PFSK-1 (cell line): Measurements from ENCODE around the gene S100G.

Experiments used
- FOXP2 ChIP-seq: optimal IDR thresholded peaks from 2 replicates; pipeline ENCODE3; 2011; ENCODE audit warnings: borderline replicate concordance, control low read depth, inconsistent platforms; ENCODE audit not compliant: insufficient read depth; ENCODE audit errors: extremely low read length, extremely low read depth
- POLR2AphosphoS5 ChIP-seq: IDR thresholded peaks from 2 replicates; pipeline ENCODE4 v1.6.1; 2012; ENCODE audit warnings: low read depth, mild to moderate bottlenecking, control low read depth, low read length, moderate library complexity
- SIN3A ChIP-seq: IDR thresholded peaks from 2 replicates; pipeline ENCODE4 v1.6.1; 2012; ENCODE audit warnings: mild to moderate bottlenecking, low read length, moderate library complexity, borderline replicate concordance; ENCODE audit not compliant: insufficient read depth
- TAF1 ChIP-seq: IDR thresholded peaks from 2 replicates; pipeline ENCODE4 v1.6.1; 2012; ENCODE audit warnings: low read length, control low read depth, borderline replicate concordance; ENCODE audit not compliant: insufficient read depth
- TF ChIP-seq, protein P1 (sequence below), 2 experiments: IDR thresholded peaks; 2 replicates each; pipeline versions ENCODE4 v1.6.1 to v1.8.0; 2011 to 2012; ENCODE audit warnings: low read depth in 2 of 2, low read length in 2 of 2, control low read depth in 1 of 2, inconsistent platforms in 1 of 2, mild to moderate bottlenecking in 1 of 2, moderate library complexity in 1 of 2; ENCODE audit not compliant: insufficient read depth in 1 of 2

S100G gene

DNA sequence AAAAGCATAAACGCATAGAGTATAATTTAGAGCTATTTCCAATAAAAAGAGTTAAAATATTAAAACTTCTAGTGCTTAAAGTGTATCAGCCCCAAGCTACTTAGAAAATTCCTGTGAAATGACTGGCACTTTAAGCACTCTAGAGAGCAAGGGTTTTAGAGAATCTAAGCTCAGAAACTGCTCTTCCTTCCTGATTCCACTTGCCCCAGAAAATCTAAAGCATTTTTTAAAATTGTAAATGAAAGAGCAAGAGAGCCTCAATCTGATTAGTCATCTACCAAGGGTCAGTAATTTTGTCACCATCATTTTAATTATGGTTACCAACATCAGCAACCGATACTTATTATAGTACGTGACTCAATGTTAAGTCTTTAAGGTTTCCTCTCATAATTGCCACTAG lies 37.6 kb downstream of the S100G start:
- TF ChIP-seq POLR2AphosphoS5: no peak
- no peak for TF ChIP-seq FOXP2
- no peak for TF ChIP-seq SIN3A
- TF ChIP-seq, protein P1, sequence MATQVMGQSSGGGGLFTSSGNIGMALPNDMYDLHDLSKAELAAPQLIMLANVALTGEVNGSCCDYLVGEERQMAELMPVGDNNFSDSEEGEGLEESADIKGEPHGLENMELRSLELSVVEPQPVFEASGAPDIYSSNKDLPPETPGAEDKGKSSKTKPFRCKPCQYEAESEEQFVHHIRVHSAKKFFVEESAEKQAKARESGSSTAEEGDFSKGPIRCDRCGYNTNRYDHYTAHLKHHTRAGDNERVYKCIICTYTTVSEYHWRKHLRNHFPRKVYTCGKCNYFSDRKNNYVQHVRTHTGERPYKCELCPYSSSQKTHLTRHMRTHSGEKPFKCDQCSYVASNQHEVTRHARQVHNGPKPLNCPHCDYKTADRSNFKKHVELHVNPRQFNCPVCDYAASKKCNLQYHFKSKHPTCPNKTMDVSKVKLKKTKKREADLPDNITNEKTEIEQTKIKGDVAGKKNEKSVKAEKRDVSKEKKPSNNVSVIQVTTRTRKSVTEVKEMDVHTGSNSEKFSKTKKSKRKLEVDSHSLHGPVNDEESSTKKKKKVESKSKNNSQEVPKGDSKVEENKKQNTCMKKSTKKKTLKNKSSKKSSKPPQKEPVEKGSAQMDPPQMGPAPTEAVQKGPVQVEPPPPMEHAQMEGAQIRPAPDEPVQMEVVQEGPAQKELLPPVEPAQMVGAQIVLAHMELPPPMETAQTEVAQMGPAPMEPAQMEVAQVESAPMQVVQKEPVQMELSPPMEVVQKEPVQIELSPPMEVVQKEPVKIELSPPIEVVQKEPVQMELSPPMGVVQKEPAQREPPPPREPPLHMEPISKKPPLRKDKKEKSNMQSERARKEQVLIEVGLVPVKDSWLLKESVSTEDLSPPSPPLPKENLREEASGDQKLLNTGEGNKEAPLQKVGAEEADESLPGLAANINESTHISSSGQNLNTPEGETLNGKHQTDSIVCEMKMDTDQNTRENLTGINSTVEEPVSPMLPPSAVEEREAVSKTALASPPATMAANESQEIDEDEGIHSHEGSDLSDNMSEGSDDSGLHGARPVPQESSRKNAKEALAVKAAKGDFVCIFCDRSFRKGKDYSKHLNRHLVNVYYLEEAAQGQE (IDR thresholded peaks at IDR 0.05; ENCODE audit: insufficient read depth in 1 of 2, low read depth in 2 of 2, low read length in 2 of 2): no peak
- TF ChIP-seq TAF1: no peak

DNA sequence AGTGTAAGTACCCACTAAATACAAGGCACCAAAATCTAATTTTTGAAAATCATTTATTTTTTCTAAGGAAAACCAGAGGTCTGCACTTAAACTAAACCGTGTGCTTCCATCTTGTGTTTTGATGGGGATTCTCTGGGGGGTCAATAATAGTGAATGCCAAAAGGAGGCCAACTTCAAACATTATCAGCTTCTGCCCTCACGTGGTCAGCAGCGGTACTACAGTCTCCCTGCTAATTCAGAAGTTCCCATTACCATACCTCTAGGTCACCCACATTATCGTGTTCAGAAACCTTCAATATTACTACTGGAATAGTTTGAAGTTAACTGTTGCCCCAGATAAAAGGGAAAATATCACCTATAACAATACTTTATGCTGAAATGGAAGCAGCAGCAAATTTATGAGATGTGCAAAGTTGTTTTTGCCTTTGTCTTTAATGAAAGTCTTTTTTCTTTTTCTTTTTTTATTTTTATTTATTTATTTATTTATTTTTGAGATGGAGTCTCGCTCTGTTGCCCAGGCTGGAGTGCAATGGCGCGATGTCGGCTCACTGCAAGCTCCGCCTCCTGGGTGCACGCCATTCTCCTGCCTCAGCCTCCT lies 45.2 kb downstream of the S100G start:
- no peak for TF ChIP-seq POLR2AphosphoS5
- TF ChIP-seq, protein P1 (IDR thresholded peaks at IDR 0.05; ENCODE audit: insufficient read depth in 1 of 2, low read depth in 2 of 2, low read length in 2 of 2): no peak

DNA sequence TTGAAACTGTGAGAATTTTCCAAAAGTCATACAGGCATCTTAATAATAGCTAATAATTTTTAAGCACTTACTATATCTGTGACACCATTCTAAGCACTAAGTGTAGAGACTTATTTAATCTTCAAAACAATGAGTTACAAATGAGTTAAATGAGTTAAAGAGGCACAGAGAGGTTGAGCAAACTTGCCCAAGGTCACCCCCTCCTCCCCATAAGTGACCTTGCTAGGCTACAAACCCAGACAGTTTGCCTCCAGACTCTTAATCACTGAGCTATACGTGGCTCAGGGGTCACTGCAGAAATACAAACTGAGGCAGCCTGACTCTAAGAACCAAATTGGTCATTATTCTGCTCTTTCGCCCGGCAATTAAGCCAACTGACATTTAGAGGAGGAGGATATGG lies 47.0 kb downstream of the S100G start:
- TF ChIP-seq FOXP2 (no peak), SIN3A (no peak), TAF1 (no peak)
- TF ChIP-seq, protein P1 (IDR thresholded peaks at IDR 0.05; ENCODE audit: insufficient read depth in 1 of 2, low read depth in 2 of 2, low read length in 2 of 2): no peak

DNA sequence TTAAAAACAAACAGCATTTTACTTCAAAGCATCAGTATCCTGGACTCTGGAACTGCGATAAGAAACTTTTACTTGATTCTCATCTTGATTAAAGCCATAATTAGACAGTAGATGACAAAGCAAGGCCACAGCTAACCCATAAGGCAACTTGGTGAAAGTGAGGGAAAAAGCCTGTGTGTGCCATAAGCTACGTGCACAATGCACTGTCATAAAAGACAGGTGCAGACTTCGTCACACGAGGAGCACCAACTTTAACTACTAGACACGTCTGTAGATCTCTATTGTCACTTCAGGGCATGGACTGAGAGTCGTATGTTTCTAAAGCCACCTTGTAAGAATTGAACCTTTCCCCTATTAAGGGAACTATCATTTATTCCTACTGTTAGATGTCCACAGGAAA lies 49.4 kb downstream of the S100G start:
- TF ChIP-seq TAF1: no peak
- TF ChIP-seq SIN3A: no peak
- no peak for TF ChIP-seq FOXP2
- no peak for TF ChIP-seq POLR2AphosphoS5

DNA sequence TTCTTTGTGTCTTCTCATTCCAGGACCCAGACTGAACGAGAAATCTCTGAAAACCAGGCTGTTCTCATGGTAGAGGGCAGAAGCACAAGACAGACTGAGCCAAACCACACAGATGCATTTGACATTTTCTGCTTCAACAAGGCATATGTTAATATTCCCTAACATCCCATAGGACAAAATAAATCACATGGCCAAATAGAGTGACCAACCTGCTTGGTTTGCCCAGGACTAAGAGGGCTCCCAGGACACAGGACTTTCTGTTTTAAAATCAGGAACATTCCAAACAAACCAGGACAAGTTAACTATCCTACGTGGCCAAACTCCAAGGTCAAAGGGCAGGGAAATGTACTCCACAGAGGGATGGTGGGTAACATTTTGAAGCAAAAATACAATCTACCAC lies 50.8 kb downstream of the S100G start:
- TF ChIP-seq SIN3A: no peak
- TF ChIP-seq, protein P1 (IDR thresholded peaks at IDR 0.05; ENCODE audit: insufficient read depth in 1 of 2, low read depth in 2 of 2, low read length in 2 of 2): no peak
- TF ChIP-seq FOXP2: no peak
- TF ChIP-seq POLR2AphosphoS5: no peak
- no peak for TF ChIP-seq TAF1
